WTC11 (cell line): Measurements from ENCODE around the gene PFN1. TPM values are rescaled to one million over a fixed set of nuclear protein-coding genes. Genes with fewer than 3 reads are reported as not detected.
A peak's percentile ranks its signal among the peaks of the same experiment; 100 is the strongest.

Source experiments
- ATAC-seq: fragments of 200-7000 bp; cut with Tn5 transposase; 2 replicates; pipeline ENCODE4 v1.10.0; 2021; ENCODE audit warnings: mild to moderate bottlenecking, moderate library complexity
- CTCF ChIA-PET: fragments of 300-600 bp; sonication (Branson Sonifier 250); formaldehyde crosslinking; loops from one replicate; lab custom pipeline; 2021; ENCODE audit warnings: antibody characterized with exemption; lab: Charles Lee
- POLR2A ChIA-PET: fragments of 350-600 bp; sonication (Branson Sonifier 250); formaldehyde crosslinking; loops from one replicate; lab custom pipeline; 2021; ENCODE audit warnings: antibody characterized with exemption; lab: Charles Lee
- DNase-seq: peaks from one replicate; pipeline ENCODE4 v3.0.0; 2021; ENCODE audit warnings: low spot score
- H3K27ac Mint-ChIP-seq: 2 replicates; pipeline ENCODE4 v1.8.0; 2021; ENCODE audit warnings: mixed read lengths
- H3K27me3 Mint-ChIP-seq: 2 replicates; pipeline ENCODE4 v1.8.0; 2021; ENCODE audit warnings: low read depth, mild to moderate bottlenecking, moderate library complexity, mixed read lengths
- H3K36me3 Mint-ChIP-seq: 2 replicates; pipeline ENCODE4 v1.8.0; 2021; ENCODE audit warnings: mixed read lengths
- H3K4me1 Mint-ChIP-seq: 2 replicates; pipeline ENCODE4 v1.8.0; 2022; ENCODE audit warnings: mixed read lengths
- H3K4me3 Mint-ChIP-seq: 2 replicates; pipeline ENCODE4 v1.8.0; 2021; ENCODE audit warnings: mild to moderate bottlenecking, moderate library complexity, mixed read lengths
- H3K9me3 Mint-ChIP-seq: 2 replicates; pipeline ENCODE4 v1.8.0; 2021; ENCODE audit warnings: mixed read lengths
- AR ChIP-seq: fragments of 250-450 bp; sonication (Bioruptor Pico); IDR thresholded peaks from 2 replicates; pipeline ENCODE4 v1.9.0; 2021; ENCODE audit warnings: mild to moderate bottlenecking
- MAX ChIP-seq: sonication (generic); formaldehyde crosslinking; IDR thresholded peaks from 2 replicates; pipeline ENCODE4 v1.8.0; 2022; ENCODE audit warnings: mild to moderate bottlenecking, missing genetic modification reagents
- ZMAT4 ChIP-seq: fragments of 250-450 bp; sonication (Bioruptor Pico); IDR thresholded peaks from 2 replicates; pipeline ENCODE4 v1.9.0; 2021; ENCODE audit warnings: mild to moderate bottlenecking
- ZNF232 ChIP-seq: sonication (generic); formaldehyde crosslinking; IDR thresholded peaks from 2 replicates; pipeline ENCODE4 v1.8.0; 2022; ENCODE audit warnings: mild to moderate bottlenecking, missing genetic modification reagents
- ZNF532 ChIP-seq: fragments of 250-450 bp; sonication (Bioruptor Pico); IDR thresholded peaks from 2 replicates; pipeline ENCODE4 v1.9.0; 2021; ENCODE audit warnings: mild to moderate bottlenecking, borderline replicate concordance
- total RNA-seq: library from RNA; stranded (reverse); gene quantifications from 3 replicates; pipeline ENCODE4 v1.2.3, GENCODE V29; 2021

Gene PFN1
- total RNA-seq, 1 experiment from 2014 or later, result 1,289 TPM

- Mint-ChIP-seq H3K4me3 (no peak overlapping the region), H3K27me3 (peaks cover 43% of the 10 kb centered on the region), H3K27ac (no peak overlapping the region), H3K9me3 (no peaks in the 10 kb centered on the region), H3K4me1 (peaks cover 8% of the 10 kb centered on the region)
- POLR2A ChIA-PET, result no interaction called here
- CTCF ChIA-PET, result no interaction called here
- DNase-seq, result no peak
- no peak for ATAC-seq
- TF ChIP-seq ZMAT4 (CRISPR knock-in tag), result no peak
- TF ChIP-seq AR, result no peak
- TF ChIP-seq ZNF232 (CRISPR knock-in tag), result no peak
- TF ChIP-seq ZNF532 (CRISPR knock-in tag), result no peak
- TF ChIP-seq, all 79 proteins: peak for 0
- no peaks in the 10 kb centered on the region for H3K36me3 Mint-ChIP-seq
Measured at GRCh38 chr17:4994081-4994595, 45.8 kb upstream of the PFN1 start.

GRCh38 chr17:4987767-4988567 lies 39.6 kb upstream of the PFN1 start:
- CTCF ChIA-PET, result interaction anchor here (0.9 to 4.0 kb wide), 14 partner anchors 10 to 83 kb away, joined by 3 to 27 read pairs (median 5); partner anchors contain the start of genes INCA1, KIF1C, RNF167 and SLC25A11
- ATAC-seq, result no peak
- POLR2A ChIA-PET, result interaction anchor here (2.2 to 3.0 kb wide), 2 partner anchors 9 to 20 kb away, joined by 10 to 12 read pairs; partner anchors contain the start of genes INCA1, KIF1C and SPAG7
- Mint-ChIP-seq H3K4me1 (peaks cover 25% of the 10 kb centered on the region), H3K27ac (no peak overlapping the region), H3K9me3 (no peaks in the 10 kb centered on the region), H3K4me3 (peak overlapping the region; percentile 77), H3K27me3 (peaks cover 45% of the 10 kb centered on the region), H3K36me3 (no peaks in the 10 kb centered on the region)
- TF ChIP-seq MAX, result 0 out of 2 replicates have a peak, but pooled peaks have one; percentile 11
- TF ChIP-seq ZNF532 (CRISPR knock-in tag), result no peak
- DNase-seq, result no peak
